Measurements from ENCODE around the gene KCNN4. TPM values are rescaled to one million over a fixed set of nuclear protein-coding genes. Genes with fewer than 3 reads are reported as not detected.

The KCNN4 gene
- total RNA-seq, 2 donors from 2014 or later, result not detected

DNA sequence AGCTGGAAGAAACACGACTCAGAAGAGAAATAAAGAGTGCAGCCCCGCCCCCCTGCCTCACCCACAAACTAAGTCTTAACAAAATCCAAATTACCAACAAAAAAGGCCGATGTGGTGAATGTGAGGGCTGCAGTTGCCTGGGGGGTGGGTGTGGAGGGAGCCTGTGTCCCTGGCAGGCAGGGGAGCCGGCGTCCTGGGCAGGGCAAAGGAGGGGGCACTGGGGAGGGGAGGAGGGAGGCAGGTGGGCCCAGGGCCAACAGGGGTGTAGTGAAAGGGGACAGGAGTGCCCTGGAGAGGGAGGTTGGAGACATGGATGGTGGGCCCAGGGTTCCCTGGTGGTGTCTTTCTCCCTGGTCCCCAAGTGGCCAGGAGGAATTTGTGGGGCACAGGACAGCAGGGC, 60.9 kb downstream of the KCNN4 start:
- Mint-ChIP-seq H3K27me3 (ENCODE audit: insufficient read depth) (peaks cover 3% of the 10 kb centered on the region), H3K4me3 (no peak overlapping the region)

GRCh38 chr19:43719378-43719868, 61.4 kb downstream of the KCNN4 start:
- H3K27ac Mint-ChIP-seq, result no peak overlapping the region
- Histone ChIP-seq H3K9ac (ENCODE audit: extremely low read depth, low read length, poor library complexity, severe bottlenecking) (no peak overlapping the region), H3K4me3 (ENCODE audit: low read length) (no peak overlapping the region), H3K27me3 (ENCODE audit: control insufficient read depth, insufficient read depth, low read length, poor library complexity, severe bottlenecking) (no peaks in the 10 kb centered on the region), H3K27ac (ENCODE audit: low read depth, low read length) (no peak overlapping the region), H3K9me3 (ENCODE audit: control insufficient read depth, low read length) (no peaks in the 10 kb centered on the region), H3K36me3 (ENCODE audit: control insufficient read depth, insufficient read depth, low read length) (no peaks in the 10 kb centered on the region), H3K4me1 (ENCODE audit: control insufficient read depth, insufficient read depth, low read length) (no peaks in the 10 kb centered on the region)
- no peaks in the 10 kb centered on the region for H3K9me3 Mint-ChIP-seq
- H3K36me3 Mint-ChIP-seq (ENCODE audit: low read depth), result no peaks in the 10 kb centered on the region
- TF ChIP-seq, protein P1, sequence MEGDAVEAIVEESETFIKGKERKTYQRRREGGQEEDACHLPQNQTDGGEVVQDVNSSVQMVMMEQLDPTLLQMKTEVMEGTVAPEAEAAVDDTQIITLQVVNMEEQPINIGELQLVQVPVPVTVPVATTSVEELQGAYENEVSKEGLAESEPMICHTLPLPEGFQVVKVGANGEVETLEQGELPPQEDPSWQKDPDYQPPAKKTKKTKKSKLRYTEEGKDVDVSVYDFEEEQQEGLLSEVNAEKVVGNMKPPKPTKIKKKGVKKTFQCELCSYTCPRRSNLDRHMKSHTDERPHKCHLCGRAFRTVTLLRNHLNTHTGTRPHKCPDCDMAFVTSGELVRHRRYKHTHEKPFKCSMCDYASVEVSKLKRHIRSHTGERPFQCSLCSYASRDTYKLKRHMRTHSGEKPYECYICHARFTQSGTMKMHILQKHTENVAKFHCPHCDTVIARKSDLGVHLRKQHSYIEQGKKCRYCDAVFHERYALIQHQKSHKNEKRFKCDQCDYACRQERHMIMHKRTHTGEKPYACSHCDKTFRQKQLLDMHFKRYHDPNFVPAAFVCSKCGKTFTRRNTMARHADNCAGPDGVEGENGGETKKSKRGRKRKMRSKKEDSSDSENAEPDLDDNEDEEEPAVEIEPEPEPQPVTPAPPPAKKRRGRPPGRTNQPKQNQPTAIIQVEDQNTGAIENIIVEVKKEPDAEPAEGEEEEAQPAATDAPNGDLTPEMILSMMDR (conservative IDR thresholded peaks at IDR 0.05), result no peak
- DNase-seq, result no peak
- no peak overlapping the region for H3K4me3 Mint-ChIP-seq
- no peaks in the 10 kb centered on the region for H3K4me1 Mint-ChIP-seq
- H3K27me3 Mint-ChIP-seq (ENCODE audit: insufficient read depth), result peaks cover 8% of the 10 kb centered on the region
- WGBS, 2 experiments (ENCODE audit: insufficient coverage in 1 of 2, insufficient read length in 1 of 2), result 94 to 95% methylated on average over 14 to 37 of the region's 37 CpGs

More for the DNA sequence above, 60.9 kb downstream of the KCNN4 start:
- 92% methylated on average over 3 of the region's 5 CpGs; no CpG with 5 or more reads in 1 of the 2 experiments for WGBS, 2 experiments (ENCODE audit: insufficient coverage in 1 of 2, insufficient read length in 1 of 2)
- Mint-ChIP-seq H3K36me3 (ENCODE audit: low read depth) (no peaks in the 10 kb centered on the region), H3K9me3 (no peaks in the 10 kb centered on the region), H3K27ac (no peak overlapping the region), H3K4me1 (no peaks in the 10 kb centered on the region)
- no peak for DNase-seq
- Histone ChIP-seq H3K9ac (ENCODE audit: extremely low read depth, low read length, poor library complexity, severe bottlenecking) (no peak overlapping the region), H3K27ac (ENCODE audit: low read depth, low read length) (no peak overlapping the region), H3K9me3 (ENCODE audit: control insufficient read depth, low read length) (no peaks in the 10 kb centered on the region), H3K27me3 (ENCODE audit: control insufficient read depth, insufficient read depth, low read length, poor library complexity, severe bottlenecking) (no peaks in the 10 kb centered on the region), H3K4me3 (ENCODE audit: low read length) (no peak overlapping the region), H3K36me3 (ENCODE audit: control insufficient read depth, insufficient read depth, low read length) (no peaks in the 10 kb centered on the region), H3K4me1 (ENCODE audit: control insufficient read depth, insufficient read depth, low read length) (no peaks in the 10 kb centered on the region)
- TF ChIP-seq, protein P1 (conservative IDR thresholded peaks at IDR 0.05), result no peak

- no peaks in the 10 kb centered on the region for H3K4me1 Mint-ChIP-seq
- TF ChIP-seq, protein P1 (conservative IDR thresholded peaks at IDR 0.05), result no peak
Observed at GRCh38 chr19:43718627-43719377, 62.0 kb downstream of the KCNN4 start.

More at GRCh38 chr19:43718627-43719377, 62.0 kb downstream of the KCNN4 start:
- Histone ChIP-seq H3K27me3 (ENCODE audit: control insufficient read depth, insufficient read depth, low read length, poor library complexity, severe bottlenecking) (no peaks in the 10 kb centered on the region), H3K9ac (ENCODE audit: extremely low read depth, low read length, poor library complexity, severe bottlenecking) (no peak overlapping the region), H3K4me3 (ENCODE audit: low read length) (no peak overlapping the region), H3K4me1 (ENCODE audit: control insufficient read depth, insufficient read depth, low read length) (no peaks in the 10 kb centered on the region), H3K36me3 (ENCODE audit: control insufficient read depth, insufficient read depth, low read length) (no peaks in the 10 kb centered on the region), H3K9me3 (ENCODE audit: control insufficient read depth, low read length) (no peaks in the 10 kb centered on the region), H3K27ac (ENCODE audit: low read depth, low read length) (no peak overlapping the region)
- peaks cover 8% of the 10 kb centered on the region for H3K27me3 Mint-ChIP-seq (ENCODE audit: insufficient read depth)
- DNase-seq, result no peak
- no peaks in the 10 kb centered on the region for H3K36me3 Mint-ChIP-seq (ENCODE audit: low read depth)
- H3K4me3 Mint-ChIP-seq, result no peak overlapping the region
- H3K9me3 Mint-ChIP-seq, result no peaks in the 10 kb centered on the region
- no peak overlapping the region for H3K27ac Mint-ChIP-seq
- WGBS, 2 experiments (ENCODE audit: insufficient coverage in 1 of 2, insufficient read length in 1 of 2), result 95 to 96% methylated on average over 49 to 60 of the region's 60 CpGs

Other genes with a start within 250 kb of the KCNN4 start
- under 1 TPM; 0.22 TPM for gene ZNF575, start 247.8 kb downstream of the KCNN4 start, total RNA-seq
- 10 to 100 TPM; 48.8 to 52.1 TPM for gene XRCC1, start 205.4 kb downstream of the KCNN4 start, total RNA-seq
- 10 to 100 TPM in 1 of 2 donors, 1 to 10 TPM in 1; 7.7 to 12.2 TPM for gene PINLYP, start 205.2 kb downstream of the KCNN4 start, total RNA-seq
- gene IRGQ, start 184.8 kb downstream of the KCNN4 start, total RNA-seq, result 10 to 100 TPM; 39.7 to 46.0 TPM
- 10 to 100 TPM; 11.9 to 12.1 TPM for gene ZNF576, start 184.4 kb downstream of the KCNN4 start, total RNA-seq
- under 1 TPM; 0.35 to 0.37 TPM for gene SRRM5, start 168.9 kb downstream of the KCNN4 start, total RNA-seq
- gene ZNF428, start 161.3 kb downstream of the KCNN4 start, total RNA-seq, result 10 to 100 TPM; 44.3 to 46.8 TPM
- gene CADM4, start 141.1 kb downstream of the KCNN4 start, total RNA-seq, result 10 to 100 TPM in 1 of 2 donors, 1 to 10 TPM in 1; 9.3 to 19.9 TPM
- gene PLAUR, start 110.8 kb downstream of the KCNN4 start, total RNA-seq, result 10 to 100 TPM; 14.7 to 21.5 TPM
- not detected for gene IRGC, start 64.9 kb downstream of the KCNN4 start, total RNA-seq
- 10 to 100 TPM; 44.6 to 53.8 TPM for gene SMG9, start 26.0 kb downstream of the KCNN4 start, total RNA-seq
- gene LYPD5, start 21.5 kb upstream of the KCNN4 start, total RNA-seq, result under 1 TPM in 1 of 2 donors, not detected in 1; 0.11 TPM
- gene ZNF283, start 46.3 kb upstream of the KCNN4 start, total RNA-seq, result 10 to 100 TPM in 1 of 2 donors, 1 to 10 TPM in 1; 7.1 to 10.1 TPM
- gene ZNF404, start 103.0 kb upstream of the KCNN4 start, total RNA-seq, result 1 to 10 TPM; 4.0 to 6.6 TPM
- gene ZNF45, start 154.3 kb upstream of the KCNN4 start, total RNA-seq, result 10 to 100 TPM; 18.6 to 19.4 TPM
- gene ZNF221, start 170.3 kb upstream of the KCNN4 start, total RNA-seq, result 10 to 100 TPM; 11.5 to 11.8 TPM
- gene ZNF155, start 203.2 kb upstream of the KCNN4 start, total RNA-seq, result 10 to 100 TPM in 1 of 2 donors, 1 to 10 TPM in 1; 9.7 to 12.7 TPM
- gene ZNF230, start 222.0 kb upstream of the KCNN4 start, total RNA-seq, result 1 to 10 TPM; 3.8 to 5.7 TPM
- 1 to 10 TPM; 5.0 to 6.0 TPM for gene ZNF222, start 244.4 kb upstream of the KCNN4 start, total RNA-seq